ENCODE results near the gene SLC1A7.

The SLC1A7 gene

DNA sequence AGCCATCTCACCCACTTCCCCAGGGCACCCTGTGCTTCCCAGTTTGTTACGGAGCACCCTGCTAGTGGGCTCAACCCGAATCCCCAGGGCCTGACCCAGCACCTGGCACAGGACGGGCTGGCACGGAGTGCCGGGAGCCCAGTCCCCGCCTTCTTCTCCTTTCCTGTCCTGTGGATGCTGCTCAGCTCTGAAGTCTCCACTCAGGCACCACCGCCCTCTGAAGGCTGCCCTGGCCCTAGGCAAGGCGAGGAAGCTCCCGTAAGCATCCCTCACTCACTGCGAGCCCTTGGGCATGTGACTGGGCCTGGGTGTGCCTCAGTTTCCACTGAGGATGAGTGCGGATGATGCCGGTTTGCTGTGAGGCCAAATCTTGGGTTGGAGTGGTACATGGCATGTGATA is 21.8 kb downstream of the SLC1A7 start:
- H3K9me3 Mint-ChIP-seq, result no peaks in the 10 kb centered on the region
- no peaks in the 10 kb centered on the region for H3K36me3 Mint-ChIP-seq
- peaks cover 27% of the 10 kb centered on the region for H3K27me3 Mint-ChIP-seq
- H3K4me1 Mint-ChIP-seq, result no peaks in the 10 kb centered on the region
- ATAC-seq, result no peak
- no peak overlapping the region for H3K4me3 Mint-ChIP-seq
- H3K27ac Mint-ChIP-seq, result no peak overlapping the region

DNA sequence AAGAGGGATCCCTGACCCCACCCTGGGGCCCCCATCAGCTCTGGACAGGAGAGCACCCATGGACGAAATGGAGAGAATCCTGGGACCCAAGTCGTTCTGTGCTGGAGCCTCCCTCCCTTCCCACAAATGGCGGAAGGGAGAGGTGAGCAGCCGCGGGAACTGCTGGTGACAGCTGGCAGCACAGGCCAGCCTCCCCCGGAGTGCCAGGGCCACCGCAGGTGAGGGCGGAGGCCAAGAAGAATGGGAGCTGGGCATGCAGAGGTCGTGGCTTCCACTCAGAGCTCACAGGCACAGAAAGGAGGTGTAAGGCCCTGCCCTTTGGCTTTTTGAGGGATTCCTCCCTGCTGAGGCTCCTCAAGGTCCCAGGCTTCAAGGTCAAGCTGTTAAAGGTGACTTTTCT is 24.6 kb downstream of the SLC1A7 start:
- ATAC-seq, result no peak
- Mint-ChIP-seq H3K4me3 (no peak overlapping the region), H3K9me3 (no peaks in the 10 kb centered on the region), H3K4me1 (no peaks in the 10 kb centered on the region), H3K36me3 (no peaks in the 10 kb centered on the region), H3K27ac (no peak overlapping the region), H3K27me3 (peaks cover 41% of the 10 kb centered on the region)

DNA sequence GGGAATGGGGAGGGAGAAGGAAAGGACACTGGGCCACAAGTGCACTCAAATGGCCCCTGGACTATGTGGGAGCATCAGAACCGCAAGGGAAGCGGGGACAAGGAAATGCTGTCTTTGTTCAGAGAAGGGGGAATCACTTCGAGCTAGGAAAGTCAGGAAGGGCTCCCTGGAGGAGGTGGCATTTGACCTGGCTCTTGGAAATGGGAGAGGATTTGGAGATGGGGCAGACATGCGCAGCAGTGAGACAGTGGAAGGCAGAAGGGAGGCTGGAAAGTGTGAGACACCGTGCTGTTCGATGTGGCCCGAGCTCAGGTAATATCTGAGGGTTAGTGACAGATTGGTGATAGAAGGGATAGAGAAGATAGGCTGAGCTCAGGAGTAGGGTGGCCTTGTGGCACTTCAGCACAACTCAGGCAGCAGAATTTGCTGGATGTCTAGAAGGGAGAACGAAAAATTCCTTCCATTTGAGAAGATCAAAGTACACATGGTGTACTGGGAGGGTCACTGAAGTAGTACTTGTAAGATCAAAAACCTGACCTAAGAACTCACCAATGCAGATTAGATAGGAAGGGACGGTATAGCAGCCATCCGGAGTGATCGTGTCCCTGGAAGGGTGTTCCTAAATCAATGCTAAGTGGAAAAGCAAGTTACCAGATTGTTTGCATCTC is 25.4 kb downstream of the SLC1A7 start:
- H3K27me3 Mint-ChIP-seq, result peaks cover 42% of the 10 kb centered on the region
- H3K27ac Mint-ChIP-seq, result no peak overlapping the region
- no peaks in the 10 kb centered on the region for H3K4me1 Mint-ChIP-seq
- no peaks in the 10 kb centered on the region for H3K9me3 Mint-ChIP-seq
- H3K36me3 Mint-ChIP-seq, result no peaks in the 10 kb centered on the region
- ATAC-seq, result no peak
- no peak overlapping the region for H3K4me3 Mint-ChIP-seq

DNA sequence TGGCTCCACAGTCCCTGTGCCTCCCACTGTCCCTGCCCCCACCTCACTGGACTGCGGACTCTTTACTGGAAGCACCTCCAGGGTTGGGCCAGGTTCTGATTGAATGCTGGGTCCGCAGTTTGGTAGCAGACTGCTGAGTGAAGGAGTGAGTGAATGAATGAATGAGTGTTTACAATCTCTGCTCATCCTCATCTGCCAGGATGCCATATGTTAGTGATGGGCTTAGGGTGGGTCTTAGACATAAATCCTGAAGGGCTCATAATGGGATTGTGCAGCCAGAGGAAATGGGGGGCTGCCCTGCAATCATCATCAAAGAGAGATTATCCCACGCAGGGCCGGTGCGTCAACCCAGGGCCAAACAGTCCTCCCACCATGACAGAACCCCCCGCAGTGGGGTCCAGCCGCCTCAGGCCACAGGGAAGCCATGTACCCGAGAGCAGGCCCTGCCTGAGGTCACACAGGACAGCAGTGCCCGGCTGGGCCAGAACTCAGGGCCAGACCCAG is 26.1 kb downstream of the SLC1A7 start:
- Mint-ChIP-seq H3K27me3 (peaks cover 41% of the 10 kb centered on the region), H3K27ac (no peak overlapping the region), H3K36me3 (no peaks in the 10 kb centered on the region), H3K4me3 (no peak overlapping the region), H3K4me1 (no peaks in the 10 kb centered on the region), H3K9me3 (no peaks in the 10 kb centered on the region)
- no peak for ATAC-seq

DNA sequence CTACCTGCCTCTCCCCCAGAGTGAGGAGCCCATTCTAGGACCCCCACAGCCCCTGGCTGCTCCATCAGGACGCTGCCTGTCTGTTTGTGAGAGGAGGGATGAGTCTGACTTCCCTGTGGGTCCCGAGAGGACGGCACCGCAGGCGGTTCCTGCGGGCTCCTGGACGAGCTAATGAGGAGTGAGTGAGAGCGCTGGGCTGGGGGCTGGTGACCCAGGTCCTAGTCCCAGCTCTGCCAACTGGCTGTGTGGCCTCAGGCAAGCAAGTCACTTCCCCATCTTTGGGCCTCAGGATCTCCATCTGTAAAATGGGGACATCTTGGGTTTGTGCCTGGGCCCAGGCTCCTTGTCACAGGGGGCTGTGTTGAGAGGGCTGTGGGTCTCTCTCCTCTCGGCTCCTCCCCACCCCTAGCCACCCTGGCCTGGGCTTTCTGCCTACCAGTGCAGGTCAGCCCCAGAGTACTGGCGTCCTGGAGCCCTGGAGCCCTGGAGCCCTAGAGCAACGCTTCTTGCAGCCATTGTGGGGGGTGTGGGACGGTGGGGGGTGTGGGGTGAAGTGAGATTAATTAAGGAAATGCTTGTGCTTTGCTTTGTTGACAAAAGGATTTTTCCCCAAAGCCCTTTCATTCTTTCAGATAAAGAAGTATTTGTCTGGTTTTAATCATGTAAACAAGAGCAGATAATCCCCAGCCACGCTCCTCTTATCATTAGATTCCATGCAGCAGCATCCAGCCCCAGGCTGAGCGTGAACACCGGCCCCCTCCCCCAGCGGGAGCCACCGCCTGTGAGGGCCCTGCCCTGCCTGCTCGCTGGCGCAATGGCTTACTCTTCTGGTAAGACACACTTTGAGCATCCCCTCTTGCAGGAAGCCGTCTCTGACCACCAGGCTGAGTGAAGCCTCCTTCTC is 26.8 kb downstream of the SLC1A7 start:
- Mint-ChIP-seq H3K36me3 (no peaks in the 10 kb centered on the region), H3K9me3 (no peaks in the 10 kb centered on the region), H3K27me3 (peaks cover 41% of the 10 kb centered on the region), H3K4me3 (no peak overlapping the region), H3K4me1 (no peaks in the 10 kb centered on the region), H3K27ac (no peak overlapping the region)
- ATAC-seq, result no peak

DNA sequence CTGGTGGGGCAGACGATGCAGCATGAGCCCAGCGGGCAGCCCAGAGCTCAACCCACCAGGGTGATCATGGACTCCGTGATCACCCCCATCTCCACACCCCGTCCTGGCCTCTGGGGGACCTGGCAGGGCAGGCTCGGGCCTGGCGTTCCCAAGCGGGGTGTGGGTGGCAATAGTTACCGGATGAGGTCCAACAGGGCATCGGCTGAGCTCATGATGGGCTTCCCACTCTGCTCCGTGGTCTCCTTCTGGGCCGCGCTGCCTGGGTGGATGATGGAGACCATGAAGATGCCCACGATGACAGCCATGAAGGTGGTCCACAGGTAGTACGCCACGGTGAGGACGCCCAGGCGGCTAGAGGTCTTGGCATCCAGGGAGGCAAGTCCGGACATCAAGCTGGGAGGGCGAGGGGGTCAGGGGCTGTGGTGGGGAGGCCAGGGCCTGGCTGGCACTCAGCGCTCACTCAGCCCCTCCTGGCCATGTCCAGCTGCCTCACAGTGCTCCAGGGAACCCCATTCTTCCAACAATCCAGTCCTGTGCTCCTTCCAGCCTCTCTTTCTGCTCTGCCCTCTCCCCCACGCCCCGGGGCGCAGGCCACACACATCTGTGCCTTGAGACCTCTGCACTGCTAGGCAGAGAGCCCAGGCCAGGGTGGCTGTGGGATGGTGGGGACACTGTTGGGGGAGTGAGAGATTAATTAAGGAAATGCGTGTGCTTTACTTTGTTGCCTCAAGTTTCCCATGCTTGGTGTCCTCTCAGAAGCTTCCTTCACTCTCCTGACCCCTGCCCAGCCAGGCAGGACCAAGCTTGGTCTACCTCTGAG is 27.6 kb downstream of the SLC1A7 start:
- Mint-ChIP-seq H3K27me3 (peaks cover 41% of the 10 kb centered on the region), H3K36me3 (no peaks in the 10 kb centered on the region), H3K27ac (no peak overlapping the region), H3K9me3 (no peaks in the 10 kb centered on the region), H3K4me1 (no peaks in the 10 kb centered on the region), H3K4me3 (no peak overlapping the region)
- no peak for ATAC-seq

DNA sequence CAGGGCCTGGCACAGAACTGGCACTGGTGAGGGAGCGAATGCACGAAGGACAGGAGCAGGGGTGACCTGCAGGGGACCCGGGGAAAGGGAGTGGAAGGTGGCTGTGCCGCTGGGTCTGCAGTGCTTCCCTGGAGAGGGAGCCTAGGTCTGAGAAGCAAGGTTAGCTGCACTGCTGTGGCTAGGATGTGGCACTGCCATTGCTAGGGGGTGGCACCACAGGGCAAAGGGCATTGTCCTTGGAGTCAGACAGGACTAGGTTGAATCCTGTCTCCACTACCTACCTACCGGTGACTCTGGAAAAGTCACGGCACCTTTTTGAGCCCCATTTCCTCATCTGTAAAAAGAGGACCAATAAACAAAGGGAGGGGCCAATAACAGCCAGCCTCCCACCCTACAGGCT is 28.3 kb downstream of the SLC1A7 start:
- no peaks in the 10 kb centered on the region for H3K4me1 Mint-ChIP-seq
- peaks cover 42% of the 10 kb centered on the region for H3K27me3 Mint-ChIP-seq
- no peaks in the 10 kb centered on the region for H3K36me3 Mint-ChIP-seq
- no peak for ATAC-seq
- H3K27ac Mint-ChIP-seq, result no peak overlapping the region
- H3K9me3 Mint-ChIP-seq, result no peaks in the 10 kb centered on the region
- H3K4me3 Mint-ChIP-seq, result no peak overlapping the region

DNA sequence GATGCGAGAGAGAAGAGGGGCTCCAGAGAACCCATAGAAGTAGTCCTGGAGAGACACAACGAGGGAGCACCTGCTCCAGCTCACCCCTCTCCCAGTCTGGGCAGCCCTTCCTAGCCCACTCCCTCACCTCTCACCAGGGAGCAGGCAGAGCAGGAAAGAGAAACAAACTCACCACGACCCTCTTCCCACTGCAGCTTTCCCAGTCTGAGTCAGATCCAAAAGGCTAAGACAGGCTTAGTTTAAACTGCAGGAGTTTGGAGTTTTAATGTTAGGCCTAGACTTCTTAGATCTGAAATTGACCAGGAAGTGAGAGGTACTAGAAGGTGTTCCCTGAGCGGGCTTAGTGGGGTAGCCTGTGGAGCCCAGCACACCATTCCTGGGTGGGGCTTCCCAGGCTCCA is 29.6 kb downstream of the SLC1A7 start:
- H3K4me1 Mint-ChIP-seq, result no peaks in the 10 kb centered on the region
- ATAC-seq, result no peak
- H3K27ac Mint-ChIP-seq, result no peak overlapping the region
- no peak overlapping the region for H3K4me3 Mint-ChIP-seq
- no peaks in the 10 kb centered on the region for H3K9me3 Mint-ChIP-seq
- H3K27me3 Mint-ChIP-seq, result peaks cover 42% of the 10 kb centered on the region
- no peaks in the 10 kb centered on the region for H3K36me3 Mint-ChIP-seq

DNA sequence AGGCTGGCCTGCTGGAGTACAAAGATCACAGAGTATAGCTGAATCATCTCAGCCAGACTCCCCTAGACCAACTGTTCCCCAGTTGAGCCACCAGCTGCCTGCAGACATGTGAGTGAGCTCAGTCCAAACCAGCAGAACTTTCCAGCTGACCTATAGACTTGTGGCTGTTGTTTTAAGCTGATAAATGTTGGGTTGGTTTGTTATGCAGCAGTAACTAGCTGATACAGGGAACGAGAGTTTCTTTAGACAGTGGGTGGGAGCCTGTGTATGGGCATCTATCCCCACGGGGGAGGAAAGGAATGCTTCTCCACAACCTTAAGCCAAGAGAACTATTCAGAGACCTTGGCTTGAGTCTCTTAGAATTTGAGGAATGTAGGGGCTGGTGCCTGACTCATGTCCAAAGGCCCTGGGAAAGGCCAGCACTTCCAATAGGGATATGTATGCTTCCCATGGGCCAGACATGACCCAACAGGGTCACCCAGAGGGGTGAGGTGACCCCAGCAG is 30.1 kb downstream of the SLC1A7 start:
- Mint-ChIP-seq H3K27ac (no peak overlapping the region), H3K4me3 (no peak overlapping the region), H3K4me1 (no peaks in the 10 kb centered on the region), H3K27me3 (peaks cover 42% of the 10 kb centered on the region), H3K36me3 (no peaks in the 10 kb centered on the region), H3K9me3 (no peaks in the 10 kb centered on the region)
- no peak for ATAC-seq

DNA sequence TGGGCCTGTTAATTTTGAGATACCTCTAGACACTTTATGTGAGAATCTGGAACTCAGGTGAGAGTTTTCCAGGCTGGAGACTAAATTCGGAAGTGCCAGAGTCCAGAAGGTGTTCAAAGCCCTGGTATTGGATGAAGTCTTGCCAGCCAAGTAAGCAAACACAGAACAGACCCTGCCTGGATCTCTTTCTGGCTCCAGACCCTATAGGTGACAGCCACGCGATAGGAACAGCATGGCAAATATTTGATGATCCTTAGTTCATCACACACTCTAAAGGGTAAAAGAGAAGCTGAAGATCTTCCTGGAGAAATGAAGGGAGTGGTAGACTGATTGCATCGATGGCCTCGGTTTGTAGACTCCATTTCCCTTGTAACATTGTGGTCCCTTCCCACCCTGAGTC is 30.7 kb downstream of the SLC1A7 start:
- Mint-ChIP-seq H3K36me3 (no peaks in the 10 kb centered on the region), H3K4me3 (no peak overlapping the region), H3K27ac (no peak overlapping the region), H3K27me3 (peaks cover 42% of the 10 kb centered on the region), H3K9me3 (no peaks in the 10 kb centered on the region), H3K4me1 (no peaks in the 10 kb centered on the region)
- ATAC-seq, result no peak

DNA sequence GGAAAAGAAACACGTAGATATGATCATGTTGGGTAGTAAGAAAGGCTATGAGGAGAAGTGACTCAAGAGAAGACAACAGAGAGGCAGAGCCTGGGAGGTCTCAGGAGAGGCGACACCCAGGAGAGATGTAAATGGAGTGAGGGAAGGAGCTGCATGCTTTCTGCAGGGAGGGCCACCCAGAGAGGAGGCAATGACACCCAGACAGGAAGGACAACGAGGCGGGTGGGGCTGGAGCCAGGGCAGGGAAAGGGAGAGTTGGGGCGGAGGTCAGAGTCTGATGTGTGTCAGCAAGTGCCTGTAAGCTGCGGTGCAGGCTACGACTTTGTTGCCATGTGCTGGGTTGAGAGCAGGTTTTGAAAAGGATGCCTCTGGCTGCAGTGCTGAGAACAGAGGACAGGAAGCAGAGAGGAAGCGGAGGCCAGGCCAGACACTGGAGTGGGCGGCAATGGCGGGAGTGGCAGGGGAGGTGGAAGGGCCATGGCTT is 31.3 kb downstream of the SLC1A7 start:
- Mint-ChIP-seq H3K27me3 (peaks cover 45% of the 10 kb centered on the region), H3K4me3 (no peak overlapping the region), H3K9me3 (no peaks in the 10 kb centered on the region), H3K4me1 (no peaks in the 10 kb centered on the region), H3K27ac (no peak overlapping the region), H3K36me3 (no peaks in the 10 kb centered on the region)
- ATAC-seq, result no peak

DNA sequence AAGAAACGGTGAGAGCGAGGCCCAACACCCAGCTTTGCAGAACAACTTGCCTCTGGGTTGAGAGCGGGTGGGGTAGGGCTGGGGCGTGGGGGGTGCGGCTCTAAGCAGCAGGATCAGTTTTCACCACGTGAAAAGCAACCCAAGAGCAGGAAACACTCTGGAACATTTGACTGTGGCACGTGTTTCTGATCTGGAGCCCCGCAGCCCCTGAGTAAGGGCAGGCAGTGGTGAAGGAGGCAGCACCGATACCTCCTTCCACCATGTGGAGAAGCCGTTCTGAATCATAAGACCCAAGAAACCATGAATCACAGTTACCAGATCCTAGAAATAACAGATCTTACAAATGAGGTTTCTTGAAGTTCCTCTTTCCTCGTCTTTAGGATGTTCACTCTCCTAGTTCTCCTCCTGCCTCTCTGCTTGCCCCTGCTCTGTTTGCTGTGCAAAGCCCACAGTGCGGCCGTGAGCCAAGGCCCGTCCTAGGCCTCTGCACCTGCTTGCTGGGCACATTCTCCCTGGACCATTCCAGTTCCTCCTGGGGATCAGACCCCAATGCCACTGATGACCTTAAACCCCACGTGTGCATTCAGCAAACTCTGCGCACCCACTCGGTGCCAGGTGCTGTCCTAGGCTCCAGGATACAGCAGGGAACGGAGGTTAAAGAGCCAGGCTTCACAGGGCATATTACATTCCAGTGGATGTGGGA is 31.9 kb downstream of the SLC1A7 start:
- peaks cover 51% of the 10 kb centered on the region for H3K27me3 Mint-ChIP-seq
- H3K4me3 Mint-ChIP-seq, result no peak overlapping the region
- no peaks in the 10 kb centered on the region for H3K4me1 Mint-ChIP-seq
- no peak for ATAC-seq
- no peak overlapping the region for H3K27ac Mint-ChIP-seq
- H3K36me3 Mint-ChIP-seq, result no peaks in the 10 kb centered on the region
- no peaks in the 10 kb centered on the region for H3K9me3 Mint-ChIP-seq

DNA sequence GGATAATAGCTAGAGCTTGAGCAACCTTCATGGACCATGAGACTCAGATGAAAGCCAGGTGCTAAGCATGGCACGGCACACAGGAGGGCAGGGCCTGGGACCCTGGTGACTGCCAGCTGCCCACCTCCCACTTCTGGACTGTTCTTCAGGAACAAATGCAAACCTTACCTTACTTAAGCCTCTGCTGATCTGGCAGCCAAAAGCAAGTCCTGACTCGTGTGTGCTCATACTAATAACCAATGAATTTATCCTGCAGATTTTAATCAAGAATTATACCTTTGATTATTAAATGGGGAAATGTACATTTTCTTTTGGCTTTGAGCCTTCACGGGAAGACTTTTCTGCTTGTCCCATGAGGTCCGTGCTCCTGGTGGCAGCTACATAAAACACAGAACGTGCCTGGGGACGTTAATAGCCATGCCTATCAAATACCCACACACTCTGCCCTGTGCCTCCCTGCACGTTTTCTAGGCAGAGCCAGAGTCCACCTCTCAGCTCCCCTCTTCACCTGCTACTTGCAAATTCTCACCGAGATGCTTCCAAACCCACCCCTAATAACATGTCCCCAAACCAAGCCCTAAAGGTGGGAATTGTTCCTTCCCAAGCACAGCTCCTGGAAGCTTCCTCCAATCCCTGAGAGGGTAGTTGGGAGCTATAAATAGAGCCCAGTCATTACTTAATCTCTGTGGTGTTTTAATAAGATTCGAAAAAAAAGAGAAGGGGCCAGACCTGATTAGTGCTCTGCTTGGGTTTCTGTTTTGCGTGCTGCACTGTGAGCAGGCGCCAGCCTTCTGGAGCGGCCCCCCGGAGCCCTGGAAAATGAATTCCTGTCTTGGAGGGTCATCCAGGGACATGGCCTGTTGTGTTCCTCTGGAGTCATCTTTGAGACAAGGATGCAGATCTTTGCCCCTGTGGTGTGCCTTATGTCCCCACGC is 33.5 kb downstream of the SLC1A7 start:
- Mint-ChIP-seq H3K27me3 (peaks cover 50% of the 10 kb centered on the region), H3K4me3 (no peak overlapping the region)
- ATAC-seq, result no peak

More for the DNA sequence above, 33.5 kb downstream of the SLC1A7 start:
- no peak overlapping the region for H3K27ac Mint-ChIP-seq
- no peaks in the 10 kb centered on the region for H3K36me3 Mint-ChIP-seq
- H3K9me3 Mint-ChIP-seq, result no peaks in the 10 kb centered on the region
- H3K4me1 Mint-ChIP-seq, result no peaks in the 10 kb centered on the region

All from stimulated activated memory B cell treated with anti-CD40 and anti-IgM and Interleukin-4, amounts not matched to agents 10 μg/mL and 1 μg/mL and 100 μg/mL, for 72 hours (primary cell).